ELF-1 (cell line): Measurements from ENCODE around the gene OSBPL5.

Experiments
- DNase-seq: peaks from one replicate; pipeline ENCODE4 v3.0.0-alpha.2; 2016; ENCODE audit warnings: low read depth, low spot score

OSBPL5 gene

DNA sequence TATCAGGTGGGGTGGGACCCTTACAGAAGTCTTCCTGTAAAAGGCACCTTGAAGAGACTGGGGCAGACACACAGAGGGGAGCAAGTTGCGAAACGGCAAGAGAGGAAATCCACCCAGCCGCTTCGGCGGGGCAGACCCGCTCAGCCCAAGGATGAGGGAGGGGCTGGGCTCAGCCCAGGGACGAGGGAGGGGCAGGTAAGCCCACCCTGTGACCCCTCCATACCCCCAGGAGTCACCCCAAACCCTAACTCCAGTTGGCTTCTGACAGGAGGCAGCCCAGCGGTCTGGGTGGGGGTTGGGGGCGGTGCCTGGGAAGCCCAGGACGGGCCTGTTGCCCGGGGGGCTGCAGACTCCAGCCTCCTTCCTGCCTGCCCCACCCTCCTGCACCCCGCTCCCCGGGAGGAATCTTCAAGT lies 965 bp downstream of the OSBPL5 start:
- DNase-seq: peak; percentile 31

DNA sequence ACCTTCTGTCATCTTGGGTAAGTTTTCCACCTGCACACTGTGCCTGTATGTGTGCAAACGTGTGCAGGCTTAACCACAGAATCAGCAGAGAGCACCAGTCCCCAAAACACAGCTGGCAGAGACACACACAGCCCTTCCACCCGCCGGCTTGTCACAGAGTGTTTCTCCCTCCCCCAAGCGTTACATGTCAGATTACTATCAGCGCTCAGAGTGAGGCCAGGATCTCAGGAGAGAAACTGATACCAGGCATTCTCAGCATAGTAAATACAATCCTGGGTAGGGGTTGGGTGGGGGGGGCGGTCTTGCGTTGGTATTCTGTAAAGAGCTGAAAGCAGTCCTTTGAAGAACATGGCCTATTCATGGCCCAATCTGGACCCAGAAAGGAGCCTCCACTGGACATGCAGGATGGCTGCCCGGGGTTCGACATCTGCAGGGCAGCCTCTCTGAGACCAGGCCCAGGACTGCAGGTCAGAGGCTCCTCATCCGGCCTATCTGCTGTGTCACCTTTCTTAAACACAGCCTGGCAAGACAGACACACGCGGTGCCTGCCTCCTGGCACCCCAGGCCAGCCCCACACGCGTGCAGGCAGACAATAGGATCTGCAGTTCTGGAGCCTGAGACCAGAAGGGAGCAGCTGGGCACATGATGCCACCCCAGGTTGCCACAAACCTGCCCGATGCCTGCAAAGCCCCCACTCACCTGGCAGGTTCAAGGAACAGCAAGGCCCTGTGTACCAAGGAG lies 1.7 kb downstream of the OSBPL5 start:
- peak; percentile 33 for DNase-seq

DNA sequence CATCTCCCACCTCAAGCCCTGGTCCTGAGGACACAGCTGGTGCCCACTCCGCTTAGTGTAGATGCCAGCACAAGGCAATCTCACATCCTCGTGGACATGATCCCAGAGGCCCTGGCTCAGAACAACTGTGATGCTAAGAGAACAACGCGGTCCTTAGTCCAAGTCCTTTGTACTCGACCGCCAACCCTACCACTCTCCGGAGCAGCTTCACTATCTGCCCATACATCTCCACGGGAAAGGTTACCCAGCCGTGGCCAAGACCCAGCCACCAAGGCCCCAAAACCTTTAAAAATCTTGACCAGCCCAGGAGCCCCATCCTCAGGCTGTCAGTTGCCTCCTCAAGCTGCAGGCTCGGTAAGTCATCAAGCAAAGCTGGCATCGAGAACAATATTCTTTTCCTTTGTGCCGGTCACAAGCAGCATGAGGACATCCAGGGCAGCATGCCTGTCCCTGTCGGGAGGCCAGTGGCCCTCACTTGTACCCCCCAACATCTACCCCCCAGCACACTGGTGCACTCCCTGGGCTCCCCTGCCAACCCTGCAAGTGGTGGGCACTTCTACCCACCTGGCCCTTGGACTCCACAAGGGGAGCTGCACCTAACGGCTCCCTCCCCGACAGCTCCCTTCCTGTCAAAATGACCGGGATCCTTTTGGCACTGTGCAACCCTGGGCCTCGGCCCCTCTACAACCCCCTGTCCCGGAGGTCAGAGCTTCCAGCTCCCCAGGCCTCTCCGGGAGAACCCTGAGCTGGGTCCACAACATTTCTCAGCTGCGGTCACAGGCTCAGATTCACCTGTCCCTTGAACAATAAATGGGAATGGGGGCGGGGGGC lies 2.5 kb downstream of the OSBPL5 start:
- peak; percentile 9 for DNase-seq

DNA sequence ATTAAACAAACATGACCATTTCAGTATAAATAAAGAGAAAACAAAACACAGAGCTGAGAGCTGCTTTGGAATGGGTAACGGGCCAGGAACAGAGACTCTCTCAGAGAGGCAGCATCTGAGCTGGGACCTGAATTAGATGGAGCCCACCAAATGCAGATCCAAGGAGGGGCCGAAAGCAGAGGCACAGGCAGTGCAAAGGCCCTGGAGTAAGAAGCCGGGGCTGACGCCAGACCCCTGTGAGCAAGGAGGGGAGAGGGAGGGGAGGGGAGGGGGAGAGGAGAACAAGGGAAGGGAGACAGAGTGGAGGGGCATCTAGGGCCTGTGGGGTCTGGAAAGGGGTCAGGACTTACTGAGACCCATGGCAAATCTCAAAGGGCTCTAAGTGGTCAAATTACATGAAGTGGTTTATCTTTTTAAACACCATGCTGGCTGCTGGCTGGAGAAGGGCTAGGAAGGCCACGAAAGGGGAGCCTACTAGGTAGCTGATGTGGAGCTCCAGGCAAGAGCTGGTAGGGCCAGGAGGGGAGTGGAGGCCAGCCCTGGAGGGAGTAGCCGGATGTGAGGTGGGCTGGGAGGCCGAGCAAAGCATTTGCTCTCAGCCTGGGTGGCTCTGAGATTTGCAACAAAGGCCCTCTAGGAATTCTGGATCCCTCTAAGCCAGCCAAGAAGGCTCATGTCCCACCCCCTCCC lies 3.2 kb downstream of the OSBPL5 start:
- DNase-seq: peak; percentile 1

DNA sequence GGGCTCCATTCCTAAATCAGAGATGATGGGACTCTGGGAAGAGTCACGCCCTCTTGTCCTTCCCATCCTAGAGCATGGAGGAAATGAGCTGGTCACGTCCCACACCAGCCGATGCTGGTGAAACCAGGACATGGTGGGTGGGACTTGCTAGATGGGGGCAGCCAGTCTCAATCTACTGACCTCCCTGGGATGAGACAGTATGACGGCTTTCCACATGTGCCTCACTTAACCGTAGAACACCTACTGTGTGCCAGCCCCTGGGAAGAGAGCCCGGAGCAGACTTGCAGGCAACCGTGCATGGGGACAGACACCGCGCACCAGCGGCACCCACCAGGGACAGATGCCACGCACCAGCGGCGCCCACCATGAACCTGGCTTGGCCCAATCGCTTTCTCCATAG lies 3.8 kb downstream of the OSBPL5 start:
- DNase-seq: peak; percentile 6

DNA sequence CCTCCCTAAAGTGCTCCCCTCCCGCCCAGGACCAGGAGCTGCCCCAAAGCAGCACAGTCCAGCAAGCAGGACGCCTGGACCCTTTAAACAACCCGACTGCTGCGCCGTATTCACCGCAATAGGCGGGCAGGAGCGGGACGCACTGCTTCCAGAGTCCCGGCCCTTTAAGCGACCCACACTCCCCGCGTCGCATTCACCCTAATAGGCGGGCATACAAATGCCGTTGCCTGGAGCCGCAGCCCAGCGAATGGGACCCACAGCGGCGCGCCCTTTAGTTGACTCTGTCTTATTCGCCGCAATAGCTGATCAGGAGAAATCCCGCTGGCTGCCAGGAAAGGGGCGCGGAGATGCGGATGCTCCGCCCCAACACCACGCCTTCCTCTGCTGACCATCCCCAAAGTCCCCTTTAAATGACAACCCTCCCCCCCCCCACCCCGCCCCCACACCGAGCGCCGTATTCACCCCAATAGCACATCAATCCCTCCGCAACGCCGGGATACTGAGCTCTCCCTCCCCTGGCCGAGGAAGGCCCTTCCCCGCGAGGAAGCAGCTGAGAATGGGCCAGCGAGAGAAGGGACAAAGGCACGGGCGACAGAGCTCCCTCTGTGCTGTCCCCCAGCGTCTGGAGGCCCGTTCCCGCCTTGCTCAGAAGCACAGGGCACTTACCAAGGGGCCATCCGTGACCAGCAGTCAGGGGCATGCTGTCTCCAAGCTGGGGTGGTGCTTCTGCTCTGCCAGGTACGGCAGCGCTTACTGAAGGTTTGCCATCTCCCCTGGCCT lies 4.7 kb downstream of the OSBPL5 start:
- peak; percentile 95 for DNase-seq

DNA sequence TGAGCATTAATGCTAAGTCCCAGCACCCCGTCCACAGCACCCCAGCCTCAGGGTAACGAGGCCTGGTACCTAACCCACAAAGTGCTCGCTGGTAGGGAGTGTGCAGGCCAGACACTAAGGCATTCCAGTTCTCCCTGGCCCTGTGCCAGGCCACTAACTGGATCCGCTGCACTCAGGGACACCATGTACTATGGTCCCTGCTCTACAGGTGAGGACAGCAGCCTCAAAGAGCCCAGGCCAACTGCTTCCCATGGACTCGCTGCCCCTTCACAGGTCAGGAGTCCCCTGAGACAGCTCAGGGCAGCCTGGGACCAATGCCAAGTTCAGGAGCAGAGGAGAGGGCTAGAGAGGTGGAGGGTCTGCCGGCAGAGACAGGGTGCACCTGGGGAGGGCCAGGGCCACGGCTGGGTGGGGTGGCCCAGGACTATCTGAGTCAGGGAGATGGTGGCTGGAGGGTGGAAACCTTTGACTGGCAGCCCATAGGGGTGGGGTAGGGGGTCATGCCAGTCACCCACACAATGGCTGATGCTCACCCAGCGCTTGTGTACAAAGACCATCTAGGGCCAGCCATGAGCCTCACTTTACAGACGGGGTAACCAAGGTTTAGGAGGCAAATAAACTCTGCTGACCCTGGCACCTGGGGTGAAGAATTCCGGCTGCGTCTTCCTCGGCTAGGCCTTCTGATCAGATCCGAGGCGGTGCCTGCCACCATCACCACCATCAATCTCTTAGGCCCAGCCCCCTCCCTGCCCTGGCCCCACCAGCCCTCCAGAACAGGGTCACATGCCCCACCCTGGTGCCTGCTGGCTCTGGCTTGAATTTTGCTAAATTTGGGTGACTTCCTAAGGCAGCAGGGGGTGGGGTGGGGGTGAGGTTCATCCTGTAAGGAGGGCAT lies 5.6 kb downstream of the OSBPL5 start:
- DNase-seq: no peak

DNA sequence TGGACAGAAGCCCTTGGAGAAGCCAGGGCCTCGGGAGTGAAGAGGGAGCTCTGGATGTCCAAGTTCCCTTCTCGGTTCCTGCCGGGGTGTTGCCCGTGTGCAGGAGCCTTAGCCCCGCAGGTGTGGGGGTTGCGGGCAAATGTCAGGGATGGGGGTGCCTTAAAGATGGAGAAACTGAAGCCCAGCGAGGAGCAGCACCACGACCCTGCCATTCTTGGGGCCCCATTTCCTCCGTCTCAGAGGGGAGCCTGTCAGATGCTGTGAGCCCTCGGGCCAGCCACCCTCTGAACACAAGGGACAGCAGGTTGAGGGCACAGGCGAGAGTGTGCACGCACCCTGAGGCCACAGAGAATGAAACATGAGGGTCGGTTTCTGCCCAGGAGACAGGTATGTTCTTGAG lies 6.3 kb downstream of the OSBPL5 start:
- DNase-seq: no peak

DNA sequence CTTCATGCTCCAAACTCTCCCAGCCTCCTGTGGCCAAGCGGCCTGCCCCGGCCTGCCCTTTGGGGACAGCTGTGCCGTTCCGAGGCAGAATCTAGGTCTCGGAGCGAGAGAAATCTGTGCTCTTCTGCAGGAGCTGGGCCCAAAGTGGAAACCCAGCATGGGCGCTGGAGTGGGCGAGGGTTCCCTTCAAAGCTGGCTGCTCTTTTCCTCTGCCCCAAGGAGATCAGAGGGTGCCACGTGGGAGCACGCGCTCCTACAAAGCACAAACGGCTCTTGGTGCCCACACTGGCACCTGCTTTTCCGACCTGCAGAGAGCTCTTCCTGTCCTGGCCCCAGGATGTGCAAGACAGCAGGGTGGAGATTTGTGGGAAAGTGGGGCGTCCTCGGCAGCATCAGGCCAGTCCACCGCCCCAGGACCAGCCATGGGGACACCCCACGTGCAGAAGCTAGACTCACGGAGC lies 6.9 kb downstream of the OSBPL5 start:
- DNase-seq: no peak

DNA sequence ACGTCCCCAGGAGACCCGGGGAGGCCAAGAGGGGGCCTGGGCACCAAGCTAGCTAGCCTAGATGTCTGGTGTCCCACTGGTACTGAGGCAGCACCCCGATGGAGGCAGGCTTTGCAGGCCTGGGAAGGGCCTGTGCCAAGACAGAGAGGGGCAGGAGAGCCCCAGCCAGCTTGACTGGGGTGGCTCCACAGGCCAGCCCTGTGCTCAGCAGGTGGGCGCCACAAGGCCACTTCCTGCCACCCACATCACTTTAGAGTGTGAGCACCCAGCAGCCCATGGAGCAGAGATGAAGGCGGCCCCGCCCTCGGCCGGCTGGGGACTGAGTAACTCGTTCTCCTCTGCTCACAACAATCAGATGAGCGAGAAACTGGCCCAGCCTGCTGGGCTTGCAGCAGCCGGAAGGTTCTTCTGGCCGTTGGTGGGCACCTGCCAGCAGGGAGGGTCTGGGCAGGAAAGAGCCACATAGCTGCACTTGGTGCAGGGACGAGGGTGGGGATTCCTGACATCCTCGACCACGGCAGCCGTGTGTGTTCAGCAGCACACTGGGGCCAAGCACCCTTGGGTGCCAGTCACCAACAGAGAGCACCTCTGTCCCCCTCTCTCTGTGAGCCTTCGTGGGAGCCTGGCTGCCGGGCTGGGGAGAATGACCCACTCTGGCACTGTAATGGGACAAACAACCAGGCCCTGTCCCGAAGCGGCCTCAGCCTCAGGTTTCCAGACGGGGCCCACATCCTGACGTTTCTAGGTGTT lies 7.6 kb downstream of the OSBPL5 start:
- DNase-seq: no peak

DNA sequence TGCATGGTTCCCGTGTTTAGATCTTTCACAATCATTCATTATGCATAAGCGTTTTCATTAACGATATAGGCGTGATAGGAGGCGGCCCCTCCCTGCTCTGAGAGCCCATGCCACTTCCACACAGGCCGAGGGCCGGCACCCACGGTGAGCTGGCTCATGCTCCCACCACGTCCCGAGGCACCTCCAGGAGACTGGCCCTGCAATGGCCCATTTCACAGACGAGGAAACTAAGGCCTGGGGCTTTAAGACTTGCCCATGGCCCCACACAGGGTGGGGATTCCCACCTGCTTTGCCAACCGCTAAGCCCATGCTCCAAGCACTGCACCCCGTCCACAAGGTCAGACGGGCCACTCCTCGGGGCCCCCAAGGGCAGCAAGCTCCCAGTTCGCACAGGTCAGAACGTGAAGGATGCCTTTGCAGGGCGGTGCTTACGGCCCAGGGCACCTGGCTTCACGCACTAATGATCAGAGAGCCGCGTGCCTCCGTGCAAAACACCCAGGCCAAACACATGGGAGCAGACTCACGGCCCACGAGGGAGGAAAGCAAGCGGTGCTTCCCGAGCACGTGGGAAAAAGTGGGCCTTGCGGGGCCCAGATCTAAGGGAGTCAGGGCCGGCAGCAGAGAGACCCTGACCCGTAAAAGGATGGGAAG lies 8.3 kb downstream of the OSBPL5 start:
- DNase-seq: no peak

DNA sequence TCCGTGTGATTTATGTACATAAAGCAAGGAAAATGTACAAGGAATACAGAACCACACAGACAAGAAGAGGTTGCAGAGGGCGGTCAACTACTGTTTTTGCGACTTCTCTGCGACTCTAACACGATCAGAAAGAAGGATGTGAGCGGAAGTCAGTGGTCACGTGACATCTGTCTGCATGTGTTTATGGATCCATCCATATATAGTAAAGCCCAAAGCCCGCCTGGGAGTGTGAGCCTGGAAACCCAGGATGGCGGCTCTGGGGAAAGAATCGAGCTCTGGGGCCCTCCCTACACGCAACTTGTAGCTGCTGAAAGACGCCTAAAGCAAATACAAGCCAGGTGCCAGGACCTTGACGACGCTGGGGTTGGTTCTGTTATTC lies 8.8 kb downstream of the OSBPL5 start:
- DNase-seq: no peak

DNA sequence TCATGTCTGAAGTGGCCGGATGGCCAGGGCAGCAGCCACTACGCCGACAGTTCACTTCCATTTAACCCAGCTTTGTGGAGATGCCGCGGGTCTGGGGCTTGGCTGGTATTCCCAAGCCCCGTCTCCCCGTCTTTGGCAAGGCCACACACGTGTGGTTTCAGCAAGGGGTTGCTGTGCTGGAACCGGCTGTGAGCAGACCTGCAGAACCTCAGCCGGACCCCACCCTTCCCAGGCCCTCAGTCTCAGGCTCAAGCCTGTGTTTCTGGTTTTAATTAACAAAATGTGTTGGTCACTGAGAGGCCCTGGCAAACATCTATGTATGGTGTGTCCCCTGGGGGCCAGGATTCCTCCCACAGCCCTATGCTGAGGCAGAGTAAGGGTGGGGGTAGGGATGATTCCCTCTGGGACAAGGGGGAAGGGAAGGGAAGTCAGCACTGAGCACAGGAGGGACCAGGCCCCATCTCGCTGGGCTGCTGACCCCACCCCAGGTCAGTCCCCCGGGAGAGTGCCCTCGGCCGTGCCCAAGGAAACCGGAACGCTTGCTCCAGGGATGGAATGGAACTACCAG lies 9.3 kb downstream of the OSBPL5 start:
- DNase-seq: peak; percentile 84

DNA sequence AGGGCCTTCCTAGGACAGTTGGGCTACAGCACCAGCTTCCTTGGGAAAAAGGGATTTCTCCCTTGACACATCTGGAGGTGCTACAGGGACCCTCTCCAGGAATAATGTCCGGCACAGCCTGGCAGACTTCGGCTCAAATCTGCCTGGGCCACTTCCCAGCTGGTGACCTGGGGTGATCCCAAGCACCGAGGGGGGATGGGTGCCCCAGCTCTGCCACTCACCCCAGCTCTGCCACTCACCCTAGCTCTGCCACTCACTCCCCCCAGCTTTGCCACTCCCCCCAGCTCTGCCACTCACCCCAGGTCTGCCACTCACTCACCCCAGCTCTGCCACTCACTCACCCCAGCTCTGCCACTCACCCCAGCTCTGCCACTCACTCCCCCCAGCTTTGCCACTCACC lies 9.9 kb downstream of the OSBPL5 start:
- DNase-seq: no peak

DNA sequence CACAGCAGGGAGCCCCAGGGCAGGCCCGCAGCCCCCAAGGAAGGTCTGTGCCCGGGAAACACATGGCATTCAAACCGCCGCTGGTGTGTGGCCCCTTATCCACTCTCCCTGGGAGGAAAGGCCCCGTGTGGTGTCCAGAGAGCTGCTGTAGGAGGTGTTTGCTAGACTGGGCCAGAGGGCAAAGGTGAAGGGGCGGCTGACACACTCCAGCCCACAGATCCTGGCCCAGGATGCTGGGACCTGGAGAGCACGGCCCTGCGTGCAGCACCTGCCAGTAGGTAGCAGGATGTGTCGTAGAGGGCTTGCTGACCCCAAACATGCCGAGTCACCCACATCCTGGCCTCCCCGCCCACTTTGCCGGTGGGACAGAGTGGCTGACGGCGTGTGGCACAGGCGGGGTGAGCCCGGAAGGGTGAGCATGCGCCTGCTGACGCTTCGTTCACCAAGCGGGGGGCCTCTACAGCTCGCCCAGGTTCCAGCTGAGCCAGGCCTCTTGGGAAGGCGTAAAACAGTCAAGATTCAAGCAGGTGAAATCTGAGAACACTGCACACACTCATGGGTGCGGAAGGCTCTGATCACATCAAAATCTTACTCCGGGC lies 11.0 kb downstream of the OSBPL5 start:
- DNase-seq: no peak

DNA sequence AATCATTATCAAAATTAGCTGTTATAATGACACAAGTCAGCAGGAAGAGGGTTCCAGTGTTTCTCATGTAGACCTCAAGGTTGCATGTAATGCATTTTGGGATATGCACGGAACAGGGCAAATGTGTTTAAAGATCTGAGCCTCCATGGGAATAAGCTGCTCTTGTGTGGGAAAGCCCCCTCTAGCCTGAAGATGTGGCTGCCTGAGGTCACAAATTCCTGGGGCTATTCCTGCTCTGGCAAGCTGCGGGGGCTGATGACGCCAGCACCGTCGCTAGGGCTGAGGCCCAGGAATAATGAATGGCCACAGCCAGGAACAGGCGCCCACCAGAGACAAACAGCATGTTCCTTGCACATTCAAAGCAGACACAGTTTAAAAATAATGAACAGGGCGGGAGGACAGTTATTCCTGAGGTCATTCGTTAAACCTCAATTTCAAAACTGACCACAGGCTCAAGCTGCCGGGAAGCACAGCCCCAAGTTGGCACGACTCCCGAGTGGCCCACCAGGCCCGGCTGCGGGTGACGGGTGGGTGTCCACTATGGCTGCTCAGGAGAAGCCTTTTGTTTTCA lies 11.7 kb downstream of the OSBPL5 start:
- DNase-seq: peak; percentile 69

DNA sequence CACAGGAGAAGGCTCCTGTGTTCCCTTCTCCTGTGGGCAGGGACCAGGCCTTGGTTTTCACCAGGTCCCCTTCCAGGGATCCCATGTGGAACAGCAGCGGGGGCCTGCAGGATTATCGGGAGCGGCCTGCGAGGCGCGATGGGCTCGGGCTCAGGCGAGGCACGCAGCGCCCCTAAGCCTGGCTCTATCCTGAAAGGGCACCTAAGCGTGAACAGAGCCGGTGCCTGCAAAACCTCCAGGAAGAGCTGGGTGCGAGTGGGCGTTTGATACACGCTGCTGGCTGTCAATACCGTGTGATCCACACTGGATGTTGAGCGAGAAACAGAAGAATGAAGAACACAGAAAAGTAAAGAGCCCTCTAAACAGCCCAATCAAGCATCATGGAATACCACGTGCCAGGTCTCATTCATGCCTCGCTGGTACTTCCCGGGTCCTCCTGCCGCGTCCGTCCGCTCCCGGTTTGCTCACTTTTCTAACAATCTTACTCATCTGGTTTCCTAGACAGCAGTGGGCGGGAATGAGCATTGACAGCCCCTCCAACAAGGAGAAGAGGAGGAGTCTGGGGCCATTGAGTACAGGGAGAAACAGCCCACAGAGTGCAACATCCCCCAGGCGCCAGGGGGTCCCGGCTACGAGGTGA lies 12.5 kb downstream of the OSBPL5 start:
- no peak for DNase-seq

DNA sequence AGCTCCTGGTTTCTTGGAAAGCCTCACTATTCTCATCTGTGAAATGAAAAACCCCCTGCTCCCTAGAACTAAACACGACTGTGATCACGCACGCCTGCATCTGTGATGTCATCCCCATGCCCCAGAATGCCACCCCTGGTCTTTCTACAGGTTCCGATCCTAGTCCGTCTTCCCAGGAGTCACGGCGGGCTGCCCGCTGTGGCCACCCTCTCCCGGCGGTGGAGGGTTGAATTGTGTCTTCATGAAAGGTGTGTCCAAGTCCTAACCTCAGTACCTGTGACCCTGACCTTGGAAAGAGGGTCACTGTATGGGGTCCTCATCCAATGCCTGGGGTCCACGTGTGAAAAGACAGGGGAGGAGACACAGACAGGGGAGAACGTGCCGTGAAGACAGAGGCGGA lies 14.4 kb downstream of the OSBPL5 start:
- no peak for DNase-seq
